ENCODE measurements around the gene ITM2B.

GRCh38 chr13:48234566-48235340, 1.7 kb downstream of the ITM2B start:
- TF ChIP-seq CTCF (IDR thresholded peaks at IDR 0.05; ENCODE audit: insufficient read depth, low read length, poor library complexity, severe bottlenecking) = no peak
- no peak for TF ChIP-seq EZH2phosphoT487 (conservative IDR thresholded peaks at IDR 0.05; ENCODE audit: low read length)

Measured in SU-DHL-6 (cell line).